HT1080 (cell line): ENCODE measurements around the gene KRTAP19-3. TPM values are rescaled to one million over a fixed set of nuclear protein-coding genes. Genes with fewer than 3 reads are reported as not detected.
"Not testable (repeated sequence)": the region's sequence is repeated elsewhere in the genome, so short reads cannot be mapped to it uniquely, and the experiment has no call there.

Experiments used
- DNase-seq: peaks from one replicate; pipeline ENCODE4 v3.0.0-alpha.2; 2015; ENCODE audit warnings: low read depth
- polyA plus RNA-seq, 2 experiments: library from polyadenylated mRNA; depleted of rRNA; stranded (reverse); fragments of >200 nt; gene quantifications; 2 replicates each; pipeline ENCODE4 v1.2.3, GENCODE V29; 2015
- total RNA-seq: library from RNA; depleted of rRNA; stranded (reverse); fragments of >200 nt; shearing (Covaris generic); gene quantifications from 2 replicates; pipeline ENCODE4 v1.2.3, GENCODE V29; 2014; rRNA removed

KRTAP19-3 gene
- not detected in 2 replicates for total RNA-seq
- polyA plus RNA-seq (2015; cell fraction: cytosol; rRNA removed): not detected in 2 replicates
- polyA plus RNA-seq (2015; cell fraction: nucleus; rRNA removed): not detected in 2 replicates

- no peak for DNase-seq
Measured at GRCh38 chr21:30491963-30492428, at the start of gene KRTAP19-3. Gene KRTAP19-3, minus strand, starts transcription at chr21:30492013. Its CDS starts 56 bp downstream, at chr21:30491957.

DNA sequence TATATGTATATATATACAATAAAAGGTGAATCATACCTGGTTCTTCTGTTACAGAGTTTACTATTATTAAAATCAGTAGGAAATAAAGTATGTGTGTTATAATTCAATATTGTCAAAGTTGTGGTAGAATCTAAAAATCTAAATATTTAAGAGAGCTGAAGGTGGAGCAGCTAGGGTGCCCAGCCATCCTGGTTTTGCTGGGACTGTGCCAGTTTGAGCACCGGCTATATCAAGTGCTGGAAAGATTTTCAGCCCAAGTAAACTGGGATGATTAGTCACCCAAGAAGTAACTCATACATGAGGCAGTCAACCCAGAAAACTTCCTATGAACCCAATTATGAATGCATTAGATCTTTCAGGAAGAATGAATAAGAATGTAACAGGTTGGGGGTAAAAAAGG is 27.1 kb upstream of the KRTAP19-3 start:
- DNase-seq: no peak

DNA sequence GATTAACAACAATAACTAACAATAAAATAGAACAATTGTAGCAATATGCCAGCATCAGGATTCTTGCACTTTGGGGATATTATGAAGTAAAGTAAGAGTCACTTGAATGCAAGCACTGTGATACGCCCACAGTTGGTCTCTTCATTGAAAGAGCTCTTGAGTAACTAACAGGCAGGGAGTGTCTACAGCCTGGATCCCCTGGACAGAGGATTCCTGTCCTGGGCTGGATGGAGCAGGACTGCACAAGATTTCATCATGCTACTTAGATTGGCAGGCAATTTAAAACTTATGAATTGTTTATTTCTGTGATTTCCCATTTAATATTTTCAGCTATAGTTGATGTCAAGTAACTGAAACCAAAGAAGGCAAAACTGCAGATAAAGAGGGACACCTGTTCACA is 23.9 kb upstream of the KRTAP19-3 start:
- DNase-seq: no peak

DNA sequence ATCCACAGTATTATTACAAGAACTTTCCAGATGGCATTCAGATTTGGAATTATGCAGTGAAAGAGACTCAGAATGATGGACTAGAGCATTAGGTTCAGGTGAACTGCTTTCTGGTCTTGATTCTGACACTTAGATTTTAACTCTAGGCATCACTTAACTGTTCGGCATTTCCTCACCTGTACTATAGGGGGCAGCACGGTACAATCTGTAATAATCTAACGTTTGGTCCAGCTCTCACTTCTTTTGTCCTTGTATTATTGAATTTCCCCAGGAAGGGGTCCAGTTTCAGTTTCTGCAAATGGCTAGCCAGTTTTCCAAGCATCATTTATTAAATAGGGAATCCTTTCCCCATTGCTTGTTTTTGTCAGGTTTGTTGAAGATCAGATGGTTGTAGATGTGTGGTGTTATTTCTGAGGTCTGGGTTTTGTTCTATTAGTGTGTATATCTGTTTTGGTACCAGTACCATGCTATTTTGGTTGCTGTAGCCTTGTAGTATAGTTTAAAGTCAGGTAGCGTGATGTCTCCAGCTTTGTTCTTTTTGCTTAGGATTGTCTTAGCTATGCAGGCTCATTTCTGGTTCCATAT is 13.9 kb upstream of the KRTAP19-3 start:
- not testable (repeated sequence) for DNase-seq

- no peak for DNase-seq
Measured at GRCh38 chr21:30502041-30502440, 10.2 kb upstream of the KRTAP19-3 start, which contains the start of gene KRTAP19-5. Gene KRTAP19-5, minus strand, starts transcription at chr21:30502141. Its CDS starts 51 bp downstream, at chr21:30502090.

DNA sequence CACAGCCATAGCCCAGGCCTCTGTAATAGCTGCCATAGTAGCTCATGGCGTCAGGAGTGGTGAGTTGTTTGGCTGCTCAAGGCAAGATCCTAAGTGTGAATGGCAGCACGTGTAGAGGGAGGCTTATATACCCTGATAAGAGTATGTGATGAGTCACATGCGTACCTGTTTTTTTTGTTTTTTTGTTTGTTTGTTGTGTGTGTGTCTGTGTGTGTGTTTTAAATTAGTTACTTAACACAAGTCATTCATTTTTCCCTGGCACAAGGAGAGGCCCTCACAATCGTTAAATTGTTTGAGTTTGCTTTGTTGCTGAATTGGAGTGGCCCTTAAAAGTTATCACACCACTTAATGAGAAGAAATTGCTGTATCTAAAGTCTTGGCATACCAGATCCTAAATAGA is 5.3 kb upstream of the KRTAP19-3 start, which contains the start of gene KRTAP19-4:
Gene KRTAP19-4, minus strand, starts transcription at position 101 of the 400 bp plus-strand sequence. Its CDS starts 55 bp downstream, at position 46.
- DNase-seq: no peak

GRCh38 chr21:30487336-30487735 is 4.5 kb downstream of the KRTAP19-3 start, which contains the start of gene KRTAP19-2:
Gene KRTAP19-2, minus strand, starts transcription at chr21:30487436. Its CDS starts 88 bp downstream, at chr21:30487348.
- DNase-seq: no peak

GRCh38 chr21:30486180-30486579 is 5.6 kb downstream of the KRTAP19-3 start:
- DNase-seq: no peak

GRCh38 chr21:30482130-30482529 is 9.7 kb downstream of the KRTAP19-3 start:
- no peak for DNase-seq

DNA sequence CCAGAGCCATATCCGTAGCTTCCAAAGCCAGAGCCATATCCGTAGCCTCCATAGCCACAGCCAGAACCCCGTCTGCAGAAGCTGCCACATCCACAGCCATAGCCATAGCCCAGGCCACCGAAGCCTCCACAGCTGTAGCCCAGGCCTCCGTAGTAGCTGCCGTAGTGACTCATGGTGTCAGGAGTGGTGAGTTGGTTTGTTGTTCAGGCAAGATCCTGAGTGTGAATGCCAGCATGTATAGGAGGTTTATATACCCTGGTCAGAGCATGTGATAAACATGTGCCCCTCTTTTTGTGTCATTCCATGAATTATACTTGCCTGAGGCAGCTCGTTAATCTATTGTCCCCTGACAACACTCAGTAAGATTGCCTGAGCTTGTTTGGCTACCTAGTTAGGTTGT is 11.7 kb downstream of the KRTAP19-3 start, which contains the start of gene KRTAP19-1:
Gene KRTAP19-1, minus strand, starts transcription at position 223 of the 400 bp plus-strand sequence. Its CDS starts 50 bp downstream, at position 173.
- DNase-seq: peak; percentile 37

DNA sequence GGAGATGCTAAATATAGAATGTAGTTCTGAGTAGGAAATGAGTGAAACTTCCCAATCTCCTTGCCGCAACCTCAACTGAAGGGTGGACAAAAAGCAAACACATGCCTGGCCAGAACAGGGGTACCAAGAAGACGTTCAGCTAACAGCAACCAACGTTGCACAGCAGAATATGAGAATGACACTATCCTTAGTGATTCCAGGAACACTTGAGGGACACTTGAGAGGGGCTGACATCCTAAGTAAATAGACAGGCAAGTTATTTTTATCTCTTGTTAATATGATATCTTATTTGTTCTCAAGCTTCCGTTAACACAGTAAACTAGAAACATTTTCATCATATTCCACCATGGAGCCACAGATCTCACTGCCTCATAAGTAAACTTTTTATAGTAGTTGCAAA is 12.6 kb downstream of the KRTAP19-3 start:
- no peak for DNase-seq

DNA sequence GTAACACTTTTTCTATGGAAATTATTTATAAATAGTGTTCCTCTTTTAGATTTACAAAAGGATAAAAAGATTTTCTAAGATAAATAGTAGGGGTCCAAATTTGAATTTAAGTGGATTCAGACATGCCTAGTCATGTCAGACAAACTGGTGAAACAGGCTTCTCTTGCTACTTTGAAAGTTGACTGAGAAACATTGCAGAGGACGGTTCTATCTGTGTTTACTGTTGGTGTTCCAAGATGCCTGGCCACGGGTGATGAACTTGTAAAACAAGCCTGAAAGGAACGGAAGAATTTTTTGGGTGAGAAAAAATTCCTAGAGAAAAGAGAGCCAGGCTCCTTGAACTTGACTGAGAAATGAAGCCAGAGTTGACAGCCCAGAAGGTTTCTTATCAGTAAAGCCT is 13.8 kb downstream of the KRTAP19-3 start:
- DNase-seq: no peak

DNA sequence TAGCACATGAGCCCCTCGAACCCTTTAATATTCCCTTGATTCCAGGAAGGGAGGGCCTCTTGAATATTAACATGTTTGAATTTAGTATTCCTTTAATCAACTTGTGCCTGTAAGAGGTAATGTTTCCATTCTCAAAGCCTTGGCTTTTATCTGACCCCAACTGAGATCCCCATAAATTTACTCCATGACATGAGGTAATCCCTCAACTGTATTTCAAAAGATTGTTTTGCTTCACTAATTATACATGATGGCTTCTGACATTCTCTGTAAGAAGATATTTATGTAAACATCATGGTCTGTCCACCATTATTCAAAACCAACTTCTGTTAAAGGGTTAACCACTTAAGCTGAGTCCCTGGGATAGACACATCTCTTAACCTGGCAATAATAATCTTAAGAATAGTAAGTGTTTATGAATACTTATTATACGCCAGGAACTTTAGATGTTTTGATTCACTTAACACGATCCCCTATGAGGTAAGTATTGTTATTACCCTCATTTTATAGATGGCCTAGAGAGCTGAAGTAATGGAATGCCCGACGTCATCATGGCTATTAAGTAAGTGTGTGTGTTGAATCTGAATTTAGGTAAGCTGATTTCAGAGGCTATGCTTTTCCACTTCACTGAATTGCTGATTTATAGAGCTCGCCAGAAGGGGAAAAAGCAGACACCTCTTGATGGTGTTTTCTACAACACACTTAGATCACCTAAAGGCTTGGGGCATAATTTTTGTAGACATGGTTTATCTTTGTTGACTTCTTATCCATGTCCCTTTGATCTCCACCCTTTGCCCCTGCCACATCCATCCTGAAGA is 22.7 kb downstream of the KRTAP19-3 start:
- DNase-seq: no peak

GRCh38 chr21:30463713-30464112 is 28.1 kb downstream of the KRTAP19-3 start:
- peak; percentile 36 for DNase-seq

- no peak for DNase-seq
Measured at GRCh38 chr21:30448514-30448913, 43.3 kb downstream of the KRTAP19-3 start.

DNA sequence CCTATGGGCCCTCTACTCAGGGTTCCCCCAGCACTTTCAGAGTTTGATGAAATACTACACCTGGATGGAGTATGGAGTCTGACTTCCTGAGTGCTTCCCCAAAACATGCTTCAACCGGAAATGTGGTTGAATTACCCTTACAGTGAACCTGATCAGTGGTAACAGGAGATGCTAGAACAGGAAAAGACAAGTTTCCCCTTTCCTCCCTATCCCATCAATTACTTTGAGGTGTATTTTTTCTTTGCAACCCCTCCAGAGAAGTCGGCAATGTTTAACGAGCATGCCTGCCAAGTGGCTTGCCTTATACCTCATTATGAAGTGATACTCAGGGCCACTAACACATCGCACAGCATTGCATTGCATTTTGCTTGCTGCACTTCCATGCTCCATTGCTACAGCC is 44.8 kb downstream of the KRTAP19-3 start:
- peak; percentile 1 for DNase-seq

- DNase-seq: no peak
Measured at GRCh38 chr21:30444204-30444603, 47.6 kb downstream of the KRTAP19-3 start.

- no peak for DNase-seq
Measured at GRCh38 chr21:30443226-30443625, 48.6 kb downstream of the KRTAP19-3 start.
